Gastroesophageal sphincter (tissue), 4 donors: ENCODE measurements around the gene CACNA1C. TPM values are rescaled to one million over a fixed set of nuclear protein-coding genes. Genes with fewer than 3 reads are reported as not detected.

Source experiments
- ATAC-seq: fragments of 150-250 bp; one replicate; pipeline ENCODE4 v1.9.1; 2016; ENCODE audit warnings: mild to moderate bottlenecking, moderate library complexity
- H3K27ac ChIP-seq, 4 donors: fragments of 200-600 bp; sonication (generic) in 3 of 4; 1 replicate in 3 of 4; 2 replicates in 1 of 4; pipeline ENCODE4 v1.5.1; 2016 to 2019
- H3K27me3 ChIP-seq: fragments of 200-600 bp; sonication (generic); one replicate; pipeline ENCODE4 v1.5.1; 2019
- H3K36me3 ChIP-seq, 2 donors: fragments of 200-600 bp; sonication (generic); one replicate each; pipeline ENCODE4 v1.5.1; 2019; ENCODE audit warnings: control low read depth in 1 of 2
- H3K4me1 ChIP-seq, 3 donors: fragments of 200-600 bp; sonication (generic); 1 replicate in 2 of 3; 2 replicates in 1 of 3; pipeline ENCODE4 v1.5.1; 2016 to 2019; ENCODE audit warnings: control low read depth in 2 of 3
- H3K4me3 ChIP-seq, 2 donors: fragments of 200-600 bp; sonication (generic); one replicate each; pipeline ENCODE4 v1.5.1; 2019; ENCODE audit warnings: mild to moderate bottlenecking in 1 of 2, moderate library complexity in 1 of 2
- H3K9me3 ChIP-seq, 3 donors: fragments of 200-600 bp; sonication (generic); one replicate each; pipeline ENCODE4 v1.5.1; 2017 to 2019; ENCODE audit warnings: control low read depth in 2 of 3
- CTCF ChIP-seq, 4 experiments: fragments of 200-600 bp in 2 of 4; fragments of 450-650 bp in 2 of 4; sonication (generic) in 1 of 4; IDR thresholded peaks; one replicate each; pipeline ENCODE4 v1.5.1; 2017 to 2019; ENCODE audit warnings: antibody characterized with exemption in 4 of 4, mild to moderate bottlenecking in 2 of 4, moderate library complexity in 2 of 4
- EP300 ChIP-seq: sonication (generic); formaldehyde crosslinking; IDR thresholded peaks from one replicate; pipeline ENCODE4 v1.6.1; 2017; ENCODE audit warnings: antibody characterized with exemption, mild to moderate bottlenecking
- POLR2A ChIP-seq, 2 donors: fragments of 450-650 bp; IDR thresholded peaks; one replicate each; pipeline ENCODE4 v1.6.1; 2017; ENCODE audit warnings: antibody characterized with exemption in 2 of 2, mild to moderate bottlenecking in 2 of 2, moderate library complexity in 1 of 2
- POLR2AphosphoS5 ChIP-seq: sonication (generic); formaldehyde crosslinking; IDR thresholded peaks from one replicate; pipeline ENCODE4 v1.6.1; 2017; ENCODE audit warnings: antibody characterized with exemption
- WGBS, 2 donors: methylation state at CpG; one replicate each; pipeline ENCODE4 v1.1.5; 2018; ENCODE audit warnings: low coverage in 1 of 2; 5-methylcytosine and 5-hydroxymethylcytosine counted together
- total RNA-seq, 4 donors: library from RNA; depleted of rRNA; stranded (reverse); fragments of >200 nt; gene quantifications; one replicate each; pipeline ENCODE4 v1.1.0, GENCODE V29; 2016

The CACNA1C gene
- total RNA-seq, 4 donors from 2014 or later, result 22.9 to 96.2 (median 41.4) TPM

DNA sequence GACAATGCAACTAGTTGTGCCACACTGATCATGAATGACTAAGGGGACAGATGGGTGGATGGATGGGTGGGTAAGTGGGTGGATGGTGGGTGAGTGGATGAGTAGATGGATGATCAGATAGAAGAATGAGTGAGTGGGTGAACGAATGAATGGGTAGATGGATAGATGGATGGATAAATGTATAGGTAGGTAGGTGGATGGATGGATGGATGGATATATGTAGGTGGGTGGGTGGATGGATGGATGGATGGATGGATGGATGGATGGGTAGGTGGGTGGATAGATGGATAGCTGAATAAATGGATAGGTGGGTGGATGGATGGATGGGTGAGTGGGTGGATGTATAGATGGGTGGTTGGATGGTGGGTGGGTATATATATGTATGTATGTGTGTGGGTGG lies 393.2 kb downstream of the CACNA1C start:
- H3K9me3 ChIP-seq, result no peaks in the 10 kb centered on the region
- H3K27me3 ChIP-seq, result no peaks in the 10 kb centered on the region
- peaks cover 0 to 19% of the 10 kb centered on the region in 2 donors for H3K36me3 ChIP-seq
- no peak for ATAC-seq
- TF ChIP-seq EP300 (no peak), CTCF (IDR thresholded peaks at IDR 0.05) (no peak), POLR2AphosphoS5 (no peak), POLR2A (IDR thresholded peaks at IDR 0.05) (no peak)
- H3K27ac ChIP-seq, result no peak overlapping the region
- H3K4me1 ChIP-seq, result no peaks in the 10 kb centered on the region
- 70 to 83% methylated on average over 1 of the region's 1 CpG for WGBS, 2 donors
- H3K4me3 ChIP-seq, result no peak overlapping the region

DNA sequence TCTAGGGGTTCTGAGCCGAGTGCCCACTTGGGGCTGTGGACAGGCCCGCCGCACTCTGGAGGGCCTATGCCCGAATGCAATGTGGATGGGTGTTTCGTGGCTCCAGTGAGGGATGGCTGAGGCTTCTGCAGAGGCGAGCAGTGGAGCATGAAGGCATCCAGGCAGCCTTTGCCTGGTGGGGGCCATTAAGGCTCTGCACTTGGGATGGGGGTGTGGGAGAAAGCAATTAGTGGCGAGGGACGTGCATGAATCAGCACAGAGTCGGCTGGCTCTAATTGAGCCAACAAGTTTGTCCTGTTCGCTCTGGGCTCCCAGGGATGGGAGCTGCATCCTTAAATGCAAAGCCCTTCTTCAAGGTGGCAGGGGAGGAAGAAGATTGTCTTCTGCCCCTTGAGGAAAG lies 395.1 kb downstream of the CACNA1C start:
- Histone ChIP-seq H3K36me3 (peaks cover 0 to 29% of the 10 kb centered on the region in 2 donors), H3K27me3 (no peaks in the 10 kb centered on the region), H3K27ac (no peak overlapping the region), H3K4me1 (no peaks in the 10 kb centered on the region), H3K9me3 (no peaks in the 10 kb centered on the region), H3K4me3 (no peak overlapping the region)
- TF ChIP-seq EP300, result no peak
- TF ChIP-seq POLR2A (IDR thresholded peaks at IDR 0.05), result no peak
- TF ChIP-seq POLR2AphosphoS5, result no peak
- TF ChIP-seq CTCF (IDR thresholded peaks at IDR 0.05), result no peak
- ATAC-seq, result no peak
- WGBS, 2 donors, result 59 to 60% methylated on average over 1 to 4 of the region's 10 CpGs

GRCh38 chr12:2449586-2449985 lies 396.8 kb downstream of the CACNA1C start:
- TF ChIP-seq POLR2A (IDR thresholded peaks at IDR 0.05) (no peak), POLR2AphosphoS5 (no peak), CTCF (IDR thresholded peaks at IDR 0.05) (no peak), EP300 (no peak)
- 70 to 80% methylated on average over 2 to 3 of the region's 6 CpGs for WGBS, 2 donors
- no peak overlapping the region for H3K27ac ChIP-seq
- H3K9me3 ChIP-seq, result no peaks in the 10 kb centered on the region
- H3K4me3 ChIP-seq, result no peak overlapping the region
- no peaks in the 10 kb centered on the region for H3K27me3 ChIP-seq
- peaks cover 0 to 34% of the 10 kb centered on the region in 2 donors for H3K36me3 ChIP-seq
- ATAC-seq, result no peak
- no peaks in the 10 kb centered on the region for H3K4me1 ChIP-seq

DNA sequence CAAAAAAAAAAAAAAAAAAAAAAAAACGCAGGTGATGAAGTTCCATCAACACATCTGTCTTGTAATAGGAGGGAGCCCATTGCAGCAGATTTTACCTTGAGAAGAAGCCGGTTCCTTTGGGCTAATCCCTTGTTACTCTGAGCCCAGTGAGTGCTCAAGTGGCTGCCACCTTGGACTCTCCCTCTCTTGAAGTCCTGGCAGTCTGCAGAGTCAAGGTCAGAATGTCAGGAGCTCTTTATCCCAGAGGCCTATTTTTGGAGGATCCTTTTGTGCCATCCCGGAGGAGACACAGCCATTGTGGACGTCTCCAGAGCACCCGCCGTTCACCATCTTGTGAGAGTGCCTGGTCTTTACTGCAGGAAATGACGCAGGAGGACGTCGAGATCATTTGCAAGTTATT lies 397.8 kb downstream of the CACNA1C start:
- H3K27ac ChIP-seq, result no peak overlapping the region
- no peak for ATAC-seq

More for the DNA sequence above, 397.8 kb downstream of the CACNA1C start:
- H3K9me3 ChIP-seq, result no peaks in the 10 kb centered on the region
- no peak for TF ChIP-seq CTCF (IDR thresholded peaks at IDR 0.05)
- no peak for TF ChIP-seq POLR2A (IDR thresholded peaks at IDR 0.05)
- no peak for TF ChIP-seq POLR2AphosphoS5
- no peak for TF ChIP-seq EP300
- H3K4me3 ChIP-seq, result no peak overlapping the region
- peaks cover 0 to 40% of the 10 kb centered on the region in 2 donors for H3K36me3 ChIP-seq
- no peaks in the 10 kb centered on the region for H3K27me3 ChIP-seq
- 87 to 90% methylated on average over 3 to 7 of the region's 9 CpGs for WGBS, 2 donors
- no peaks in the 10 kb centered on the region for H3K4me1 ChIP-seq
